K562 (cell line): ENCODE measurements around the gene LIMS1. TPM values are rescaled to one million over a fixed set of nuclear protein-coding genes. Genes with fewer than 3 reads are reported as not detected.

ENCODE experiments used
- ATAC-seq: fragments of 200-7000 bp; cut with Tn5 transposase; 3 replicates; pipeline ENCODE4 v1.9.1; 2020; ENCODE audit warnings: moderate library complexity
- BruUV-seq: library from RNA; stranded (reverse); fragments of 400-500 nt; replicated peaks from 2 replicates; lab custom pipeline; 2021; lab: Mats Ljungman, UMichigan
- CTCF ChIA-PET: fragments of 300-600 bp; formaldehyde crosslinking; extraction: SDS; loops from one replicate; lab custom pipeline; 2021; ENCODE audit warnings: low intra/inter-chr PET ratio; lab: Yijun Ruan, JAX
- POLR2A ChIA-PET: fragments of 300-600, 350-650 bp; sonication (Branson Sonifier 250); formaldehyde crosslinking; extraction: SDS; loops from one replicate; lab custom pipeline; 2021; ENCODE audit warnings: antibody characterized with exemption, inconsistent platforms; lab: Yijun Ruan, JAX
- DNase-seq, 4 experiments: peaks; one replicate each; pipeline versions ENCODE4 v3.0.0 to v3.0.0-alpha.2; 2011 to 2018; ENCODE audit warnings: low spot score in 3 of 4, mixed read lengths in 3 of 4; ENCODE audit errors: extremely low read depth in 1 of 4
- FAIRE-seq: peaks from 2 replicates; lab custom pipeline; 2011; peaks lifted over from hg19 to GRCh38; lab: Jason Lieb, UNC
- H2AFZ ChIP-seq: 2 replicates; pipeline ENCODE4 v1.6.0; 2011; ENCODE audit warnings: low read depth, low read length, control low read depth, inconsistent platforms
- H3K27ac ChIP-seq: fragments of 200-600 bp; 3 replicates; pipeline ENCODE4 v1.8.0; 2011; ENCODE audit warnings: low read depth, mild to moderate bottlenecking, control low read depth, inconsistent platforms, low read length, moderate library complexity, mixed read lengths; ENCODE audit errors: extremely low read depth
- H3K27me3 ChIP-seq, 2 experiments: fragments of 300-600 bp in 1 of 2; 2 replicates in 1 of 2; 3 replicates in 1 of 2; pipeline versions ENCODE4 v1.6.0 to v1.8.0; 2011; ENCODE audit warnings: inconsistent platforms in 2 of 2, low read length in 2 of 2, mild to moderate bottlenecking in 1 of 2, mixed read lengths in 1 of 2, moderate library complexity in 1 of 2; ENCODE audit not compliant: control insufficient read depth in 2 of 2, insufficient read depth in 2 of 2
- H3K36me3 ChIP-seq: fragments of 300-600 bp; 3 replicates; pipeline ENCODE4 v1.8.0; 2011; ENCODE audit warnings: mild to moderate bottlenecking, low read length, inconsistent platforms; ENCODE audit not compliant: control insufficient read depth, insufficient read depth
- H3K4me1 ChIP-seq, 2 experiments: fragments of 200-600 bp in 1 of 2; replicated peaks in 1 of 2; 2 replicates in 1 of 2; 3 replicates in 1 of 2; pipeline versions ENCODE4 v1.5.1 to v1.8.0; 2011; ENCODE audit warnings: inconsistent platforms in 2 of 2, low read length in 2 of 2, mild to moderate bottlenecking in 1 of 2, mixed read lengths in 1 of 2, moderate library complexity in 1 of 2; ENCODE audit not compliant: control insufficient read depth in 2 of 2, insufficient read depth in 2 of 2
- H3K4me2 ChIP-seq: 2 replicates; pipeline ENCODE4 v1.6.1; 2011; ENCODE audit warnings: low read length, control low read depth, inconsistent platforms, mixed read lengths; ENCODE audit not compliant: insufficient read depth
- H3K4me3 ChIP-seq: fragments of 200-600 bp; sonication (generic), shearing (Covaris generic); 2 replicates; pipeline ENCODE4 v1.5.1; 2016; ENCODE audit warnings: control low read depth, inconsistent platforms
- H3K79me2 ChIP-seq: fragments of 200-600 bp; 3 replicates; pipeline ENCODE4 v1.8.0; 2011; ENCODE audit warnings: low read length, inconsistent platforms; ENCODE audit not compliant: control insufficient read depth, insufficient read depth
- H3K9ac ChIP-seq, 2 experiments: 2 replicates each; pipeline versions ENCODE4 v1.6.0 to v1.6.1; 2011; ENCODE audit warnings: low read depth in 2 of 2, low read length in 2 of 2, control low read depth in 1 of 2, inconsistent platforms in 1 of 2, mild to moderate bottlenecking in 1 of 2, mixed read lengths in 1 of 2; ENCODE audit not compliant: insufficient read depth in 1 of 2
- H3K9me1 ChIP-seq: one replicate; pipeline ENCODE4 v1.6.0; 2011; ENCODE audit warnings: inconsistent platforms, mild to moderate bottlenecking, low read length, moderate library complexity; ENCODE audit not compliant: control insufficient read depth, insufficient read depth
- H3K9me3 ChIP-seq: replicated peaks from 2 replicates; pipeline ENCODE4 v1.5.1; 2011; ENCODE audit warnings: low read depth, low read length, inconsistent platforms; ENCODE audit not compliant: control insufficient read depth, insufficient read depth
- H4K20me1 ChIP-seq: replicated peaks from 2 replicates; pipeline ENCODE4 v1.6.1; 2011; ENCODE audit warnings: low read length, inconsistent platforms, mixed read lengths; ENCODE audit not compliant: control insufficient read depth, insufficient read depth
- ADNP ChIP-seq: fragments of 200-800 bp; sonication (Bioruptor generic); IDR thresholded peaks from 2 replicates; pipeline ENCODE4 v1.6.1; 2016; ENCODE audit warnings: missing genetic modification characterization, missing compliant biosample characterization
- CBX1 ChIP-seq: sonication (generic); IDR thresholded peaks from 2 replicates; pipeline ENCODE4 v1.6.1; 2016; ENCODE audit warnings: antibody characterized with exemption, low read depth, mild to moderate bottlenecking
- DACH1 ChIP-seq: fragments of 450-650 bp; IDR thresholded peaks from 2 replicates; pipeline ENCODE4 v1.6.1; 2018; ENCODE audit not compliant: partially characterized antibody
- FOXA3 ChIP-seq, 2 experiments: fragments of 450-650 bp in 1 of 2; sonication (generic) in 1 of 2; formaldehyde crosslinking; IDR thresholded peaks in 1 of 2; conservative IDR thresholded peaks in 1 of 2; 2 replicates each; pipeline versions ENCODE4 v1.4.0 to v1.8.0; 2020 to 2022; ENCODE audit warnings: mild to moderate bottlenecking in 2 of 2, missing genetic modification reagents in 1 of 2
- HDAC1 ChIP-seq, 2 experiments: fragments of 450-650 bp; IDR thresholded peaks; 2 replicates each; pipeline ENCODE4 v1.6.1; 2016 to 2017; ENCODE audit warnings: inconsistent platforms in 1 of 2, mild to moderate bottlenecking in 1 of 2, moderate library complexity in 1 of 2
- KLF16 ChIP-seq: IDR thresholded peaks from 2 replicates; pipeline ENCODE4 v1.6.1; 2016; ENCODE audit warnings: antibody characterized with exemption
- MAFG ChIP-seq: fragments of 450-650 bp; conservative IDR thresholded peaks from 2 replicates; pipeline ENCODE4 v1.6.1; 2016; ENCODE audit warnings: missing genetic modification characterization, missing compliant biosample characterization
- MYNN ChIP-seq, 2 experiments: sonication (generic); formaldehyde crosslinking in 1 of 2; IDR thresholded peaks; 2 replicates each; pipeline versions ENCODE4 v1.5.0 to v1.6.1; 2016 to 2020; ENCODE audit warnings: antibody characterized with exemption in 1 of 2, missing genetic modification reagents in 1 of 2
- WGBS: fragments of 100-300 bp; shearing (Covaris generic); methylation state at CpG from one replicate; pipeline ENCODE4 v1.1.6; 2016; ENCODE audit warnings: low coverage, mixed read lengths; ENCODE audit not compliant: insufficient coverage; ENCODE audit errors: missing lambda C conversion rate; 5-methylcytosine and 5-hydroxymethylcytosine counted together
- in situ Hi-C: fragments of 300-500 bp; cut with MboI; formaldehyde crosslinking; loops from 4 replicates; pipeline ENCODE4 v1.15.0; 2018; ENCODE audit warnings: inconsistent platforms, mixed read lengths
- intact Hi-C: fragments of 100-400 bp; cut with micrococcal nuclease; formaldehyde crosslinking; loops from 2 replicates; pipeline ENCODE4 v1.14.2; 2022
- polyA plus RNA-seq, 8 experiments: library from polyadenylated mRNA; depleted of rRNA in 4 of 8; stranded (reverse) in 5 of 8; unstranded in 3 of 8; fragments of >200 nt; fragmentation: Nextera tagmentation in 2 of 8; fragmentation: Illumina TruSeq in 1 of 8; extraction: Ambion mirVana in 2 of 8; extraction: Trizol in 1 of 8; gene quantifications; 2 replicates each; pipeline versions ENCODE4 v1.2.1 to v1.2.3, GENCODE V29; 2011 to 2014; ENCODE audit warnings: inconsistent platforms in 1 of 8, missing spikeins in 1 of 8
- total RNA-seq, 7 experiments: library from RNA; depleted of rRNA in 6 of 7; stranded (reverse); fragments of >200 nt in 6 of 7; fragmentation: Illumina TruSeq in 2 of 7; extraction: Trizol in 2 of 7; gene quantifications; 2 replicates each; pipeline versions ENCODE4 v1.2.1 to v1.2.3, GENCODE V29; 2011 to 2021; ENCODE audit warnings: low replicate concordance in 1 of 7
- TF ChIP-seq, protein P1 (sequence below): fragments of 250-450 bp; sonication (Bioruptor Pico); IDR thresholded peaks from 2 replicates; pipeline ENCODE4 v1.4.0; 2020; ENCODE audit warnings: mild to moderate bottlenecking
- TF ChIP-seq, protein P2 (sequence below): sonication (generic); formaldehyde crosslinking; IDR thresholded peaks from 2 replicates; pipeline ENCODE4 v1.9.0; 2022; ENCODE audit warnings: mild to moderate bottlenecking, missing genetic modification reagents
- TF ChIP-seq, protein P3 (sequence below): fragments of 250-450 bp; sonication (Bioruptor Pico); IDR thresholded peaks from 2 replicates; pipeline ENCODE4 v1.5.1; 2021; ENCODE audit warnings: mild to moderate bottlenecking
- TF ChIP-seq, protein P4 (sequence below), 2 experiments: IDR thresholded peaks; 2 replicates each; pipeline ENCODE4 v1.6.1; 2011; ENCODE audit warnings: borderline replicate concordance in 1 of 2, control low read depth in 1 of 2, low read depth in 1 of 2, low read length in 1 of 2, mild to moderate bottlenecking in 1 of 2, mixed read lengths in 1 of 2, moderate library complexity in 1 of 2; ENCODE audit not compliant: insufficient read depth in 1 of 2, insufficient read length in 1 of 2, poor library complexity in 1 of 2, severe bottlenecking in 1 of 2; ENCODE audit errors: extremely low read depth in 1 of 2

The LIMS1 gene
- total and polyA plus RNA-seq, 9 of the 15 experiments (the other 6 are each of a cell fraction or from before 2014, with no cell fraction given) = 52.8 to 134 (median 81.0) TPM

DNA sequence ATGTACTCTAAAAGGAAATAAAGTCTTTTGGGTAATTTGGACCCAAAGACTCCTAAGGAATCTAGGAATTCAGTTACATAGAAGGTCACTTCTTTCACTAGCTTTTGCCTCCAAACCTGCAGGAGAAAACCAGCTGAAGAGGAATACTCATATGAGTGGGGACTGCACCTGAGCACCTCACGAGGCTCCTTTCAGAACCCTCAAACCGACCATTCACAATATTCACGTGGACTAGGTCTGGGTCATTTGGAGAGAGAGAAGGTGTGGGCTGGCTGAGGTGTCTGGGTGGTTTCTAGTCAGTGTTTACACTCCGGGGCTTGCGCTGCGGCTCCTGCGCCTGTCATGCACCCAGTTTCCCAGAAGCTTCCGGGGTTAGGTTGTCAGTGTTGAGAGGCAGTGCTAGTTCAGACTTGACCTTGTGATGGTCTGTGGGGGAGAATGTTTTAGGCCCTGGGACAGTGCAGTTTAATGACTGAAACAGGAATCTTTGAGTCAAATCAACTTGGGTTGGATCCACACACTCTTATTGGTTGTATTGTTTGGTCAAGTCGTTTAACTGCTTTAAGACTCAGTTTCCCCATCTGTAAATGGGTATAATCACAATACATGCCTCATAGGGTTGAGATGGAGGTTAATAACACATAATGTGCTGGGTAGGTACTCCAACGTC, 78.4 kb downstream of the LIMS1 start (continued):
- no peak for TF ChIP-seq MAFG (tag)
- TF ChIP-seq, protein P1, sequence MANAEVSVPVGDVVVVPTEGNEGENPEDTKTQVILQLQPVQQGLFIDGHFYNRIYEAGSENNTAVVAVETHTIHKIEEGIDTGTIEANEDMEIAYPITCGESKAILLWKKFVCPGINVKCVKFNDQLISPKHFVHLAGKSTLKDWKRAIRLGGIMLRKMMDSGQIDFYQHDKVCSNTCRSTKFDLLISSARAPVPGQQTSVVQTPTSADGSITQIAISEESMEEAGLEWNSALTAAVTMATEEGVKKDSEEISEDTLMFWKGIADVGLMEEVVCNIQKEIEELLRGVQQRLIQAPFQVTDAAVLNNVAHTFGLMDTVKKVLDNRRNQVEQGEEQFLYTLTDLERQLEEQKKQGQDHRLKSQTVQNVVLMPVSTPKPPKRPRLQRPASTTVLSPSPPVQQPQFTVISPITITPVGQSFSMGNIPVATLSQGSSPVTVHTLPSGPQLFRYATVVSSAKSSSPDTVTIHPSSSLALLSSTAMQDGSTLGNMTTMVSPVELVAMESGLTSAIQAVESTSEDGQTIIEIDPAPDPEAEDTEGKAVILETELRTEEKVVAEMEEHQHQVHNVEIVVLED (CRISPR knock-in tag) = no peak

DNA sequence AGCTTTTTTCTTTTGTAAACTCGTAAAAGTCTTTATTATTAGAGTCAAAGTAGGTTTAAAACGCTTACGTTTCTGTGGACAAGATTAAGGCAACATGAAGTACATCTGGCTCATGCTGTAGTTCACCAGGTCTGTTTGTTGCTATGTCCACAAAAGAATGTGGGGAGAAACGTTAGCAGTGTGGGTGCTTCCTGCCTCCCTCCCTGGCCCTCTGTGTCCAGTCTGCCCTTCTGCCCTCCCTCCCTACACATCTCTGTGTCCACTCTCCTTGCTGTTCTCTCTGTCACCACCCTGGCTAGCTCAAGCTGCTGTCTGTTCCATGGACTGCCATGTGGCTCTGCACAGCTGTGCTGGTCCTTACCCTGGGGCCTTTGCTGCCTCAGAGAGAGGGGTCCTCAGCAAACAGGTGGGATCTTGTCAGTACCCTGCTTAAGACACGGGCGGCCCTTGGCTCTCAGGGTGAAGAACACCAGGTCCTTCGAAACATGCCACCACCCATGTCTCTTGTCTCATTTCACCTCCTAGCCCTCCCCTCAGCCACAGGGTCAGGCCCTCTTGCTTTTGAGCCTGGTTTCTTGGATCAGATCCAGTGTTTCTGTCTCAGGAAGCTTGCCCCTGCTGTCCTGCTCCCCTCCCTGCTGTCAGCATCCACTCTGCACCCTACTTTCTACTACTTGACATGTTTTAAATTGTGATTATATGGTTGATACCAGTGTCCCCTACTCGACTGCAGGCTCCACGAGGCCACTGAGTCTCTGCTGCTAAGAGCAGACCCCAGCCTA, 79.2 kb downstream of the LIMS1 start:
- intact Hi-C loops = loop anchor here (10.0 kb wide), 1 partner anchor 869 kb away; no protein-coding TSS in a partner anchor
- no TSS peak for BruUV-seq
- peak in 1 of 2 experiments; percentile 19; a peak in 1 of 4 replicates for TF ChIP-seq HDAC1 (IDR thresholded peaks at IDR 0.05)
- 0 out of 2 replicates have a peak, but pooled peaks have one; percentile 10 for TF ChIP-seq CBX1
- TF ChIP-seq, protein P2, sequence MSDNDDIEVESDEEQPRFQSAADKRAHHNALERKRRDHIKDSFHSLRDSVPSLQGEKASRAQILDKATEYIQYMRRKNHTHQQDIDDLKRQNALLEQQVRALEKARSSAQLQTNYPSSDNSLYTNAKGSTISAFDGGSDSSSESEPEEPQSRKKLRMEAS (CRISPR knock-in tag) = peak; percentile 57
- TF ChIP-seq KLF16 = no peak
- TF ChIP-seq, protein P3, sequence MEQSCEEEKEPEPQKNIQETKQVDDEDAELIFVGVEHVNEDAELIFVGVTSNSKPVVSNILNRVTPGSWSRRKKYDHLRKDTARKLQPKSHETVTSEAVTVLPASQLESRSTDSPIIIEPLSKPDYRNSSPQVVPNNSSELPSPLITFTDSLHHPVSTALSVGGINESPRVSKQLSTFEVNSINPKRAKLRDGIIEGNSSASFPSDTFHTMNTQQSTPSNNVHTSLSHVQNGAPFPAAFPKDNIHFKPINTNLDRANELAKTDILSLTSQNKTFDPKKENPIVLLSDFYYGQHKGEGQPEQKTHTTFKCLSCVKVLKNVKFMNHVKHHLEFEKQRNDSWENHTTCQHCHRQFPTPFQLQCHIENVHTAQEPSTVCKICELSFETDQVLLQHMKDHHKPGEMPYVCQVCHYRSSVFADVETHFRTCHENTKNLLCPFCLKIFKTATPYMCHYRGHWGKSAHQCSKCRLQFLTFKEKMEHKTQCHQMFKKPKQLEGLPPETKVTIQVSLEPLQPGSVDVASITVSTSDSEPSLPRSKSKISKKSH = no peak
- TF ChIP-seq ADNP = 0 out of 2 replicates have a peak, but pooled peaks have one; percentile 5
- TF ChIP-seq DACH1 = peak; percentile 14
- peak in 1 of 2 experiments; percentile 40; a peak in 1 of 4 replicates for TF ChIP-seq FOXA3 (CRISPR knock-in tag; conservative IDR thresholded peaks at IDR 0.05 in 1 of 2, IDR thresholded peaks at IDR 0.05 in 1 of 2)
- TF ChIP-seq MYNN (IDR thresholded peaks at IDR 0.05) = 0 out of 2 replicates have a peak, but pooled peaks have one; percentile 9
- no peak for TF ChIP-seq MYNN (CRISPR knock-in tag; IDR thresholded peaks at IDR 0.05)
- TF ChIP-seq, protein P4, sequence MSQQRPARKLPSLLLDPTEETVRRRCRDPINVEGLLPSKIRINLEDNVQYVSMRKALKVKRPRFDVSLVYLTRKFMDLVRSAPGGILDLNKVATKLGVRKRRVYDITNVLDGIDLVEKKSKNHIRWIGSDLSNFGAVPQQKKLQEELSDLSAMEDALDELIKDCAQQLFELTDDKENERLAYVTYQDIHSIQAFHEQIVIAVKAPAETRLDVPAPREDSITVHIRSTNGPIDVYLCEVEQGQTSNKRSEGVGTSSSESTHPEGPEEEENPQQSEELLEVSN (IDR thresholded peaks at IDR 0.05; ENCODE audit: borderline replicate concordance in 1 of 2, extremely low read depth in 1 of 2, insufficient read depth in 1 of 2, insufficient read length in 1 of 2, low read depth in 1 of 2, low read length in 1 of 2, poor library complexity in 1 of 2, severe bottlenecking in 1 of 2) = peak in 1 of 2 experiments; percentile 18

More for the DNA sequence above, 79.2 kb downstream of the LIMS1 start:
- ATAC-seq (peak; percentile 66), DNase-seq (peak; percentile 49 to 76 (median 56)), FAIRE-seq (peak; percentile 80)
- peaks cover 93% of the 10 kb centered on the region for H3K79me2 ChIP-seq
- H3K36me3 ChIP-seq = peaks cover 3% of the 10 kb centered on the region
- in situ Hi-C loops = no loop called here
- 0 out of 2 replicates have a peak, but pooled peaks cover 5% of the 10 kb centered on the region for H4K20me1 ChIP-seq
- peak overlapping the region; percentile 54 for H2AFZ ChIP-seq
- no peak overlapping the region for H3K4me3 ChIP-seq
- peaks cover 34 to 77% of the 10 kb centered on the region in 2 experiments for H3K4me1 ChIP-seq
- 13% methylated on average over 9 of the region's 9 CpGs for WGBS
- H3K27me3 ChIP-seq = no peaks in the 10 kb centered on the region; a peak in 1 of 5 replicates
- ChIA-PET CTCF (no interaction called here), POLR2A (interaction anchor here (0.9 to 4.0 kb wide), 7 partner anchors 8 to 73 kb away, joined by 3 to 16 read pairs (median 5); no protein-coding TSS in a partner anchor)
- H3K9ac ChIP-seq = peak overlapping the region; percentile 42 to 84
- no peaks in the 10 kb centered on the region for H3K9me3 ChIP-seq
- peaks cover 3% of the 10 kb centered on the region for H3K9me1 ChIP-seq
- H3K4me2 ChIP-seq = peak overlapping the region; percentile 66
- peak overlapping the region; percentile 76 for H3K27ac ChIP-seq
